K562 (cell line): ENCODE measurements around the gene GARRE1. TPM values are rescaled to one million over a fixed set of nuclear protein-coding genes. Genes with fewer than 3 reads are reported as not detected.

Experiments
- ATAC-seq: fragments of 200-7000 bp; cut with Tn5 transposase; 3 replicates; pipeline ENCODE4 v1.9.1; 2020; ENCODE audit warnings: moderate library complexity
- BruUV-seq: library from RNA; stranded (reverse); fragments of 400-500 nt; replicated peaks from 2 replicates; lab custom pipeline; 2021; lab: Mats Ljungman, UMichigan
- CTCF ChIA-PET: fragments of 300-600 bp; formaldehyde crosslinking; extraction: SDS; loops from one replicate; lab custom pipeline; 2021; ENCODE audit warnings: low intra/inter-chr PET ratio; lab: Yijun Ruan, JAX
- POLR2A ChIA-PET: fragments of 300-600, 350-650 bp; sonication (Branson Sonifier 250); formaldehyde crosslinking; extraction: SDS; loops from one replicate; lab custom pipeline; 2021; ENCODE audit warnings: antibody characterized with exemption, inconsistent platforms; lab: Yijun Ruan, JAX
- DNase-seq, 4 experiments: peaks; one replicate each; pipeline versions ENCODE4 v3.0.0 to v3.0.0-alpha.2; 2011 to 2018; ENCODE audit warnings: low spot score in 3 of 4, mixed read lengths in 3 of 4; ENCODE audit errors: extremely low read depth in 1 of 4
- FAIRE-seq: peaks from 2 replicates; lab custom pipeline; 2011; peaks lifted over from hg19 to GRCh38; lab: Jason Lieb, UNC
- H2AFZ ChIP-seq: 2 replicates; pipeline ENCODE4 v1.6.0; 2011; ENCODE audit warnings: low read depth, low read length, control low read depth, inconsistent platforms
- H3K27ac ChIP-seq: fragments of 200-600 bp; 3 replicates; pipeline ENCODE4 v1.8.0; 2011; ENCODE audit warnings: low read depth, mild to moderate bottlenecking, control low read depth, inconsistent platforms, low read length, moderate library complexity, mixed read lengths; ENCODE audit errors: extremely low read depth
- H3K27me3 ChIP-seq, 2 experiments: fragments of 300-600 bp in 1 of 2; 2 replicates in 1 of 2; 3 replicates in 1 of 2; pipeline versions ENCODE4 v1.6.0 to v1.8.0; 2011; ENCODE audit warnings: inconsistent platforms in 2 of 2, low read length in 2 of 2, mild to moderate bottlenecking in 1 of 2, mixed read lengths in 1 of 2, moderate library complexity in 1 of 2; ENCODE audit not compliant: control insufficient read depth in 2 of 2, insufficient read depth in 2 of 2
- H3K36me3 ChIP-seq: fragments of 300-600 bp; 3 replicates; pipeline ENCODE4 v1.8.0; 2011; ENCODE audit warnings: mild to moderate bottlenecking, low read length, inconsistent platforms; ENCODE audit not compliant: control insufficient read depth, insufficient read depth
- H3K4me1 ChIP-seq, 2 experiments: fragments of 200-600 bp in 1 of 2; replicated peaks in 1 of 2; 2 replicates in 1 of 2; 3 replicates in 1 of 2; pipeline versions ENCODE4 v1.5.1 to v1.8.0; 2011; ENCODE audit warnings: inconsistent platforms in 2 of 2, low read length in 2 of 2, mild to moderate bottlenecking in 1 of 2, mixed read lengths in 1 of 2, moderate library complexity in 1 of 2; ENCODE audit not compliant: control insufficient read depth in 2 of 2, insufficient read depth in 2 of 2
- H3K4me2 ChIP-seq: 2 replicates; pipeline ENCODE4 v1.6.1; 2011; ENCODE audit warnings: low read length, control low read depth, inconsistent platforms, mixed read lengths; ENCODE audit not compliant: insufficient read depth
- H3K4me3 ChIP-seq: fragments of 200-600 bp; sonication (generic), shearing (Covaris generic); 2 replicates; pipeline ENCODE4 v1.5.1; 2016; ENCODE audit warnings: control low read depth, inconsistent platforms
- H3K79me2 ChIP-seq: fragments of 200-600 bp; 3 replicates; pipeline ENCODE4 v1.8.0; 2011; ENCODE audit warnings: low read length, inconsistent platforms; ENCODE audit not compliant: control insufficient read depth, insufficient read depth
- H3K9ac ChIP-seq, 2 experiments: 2 replicates each; pipeline versions ENCODE4 v1.6.0 to v1.6.1; 2011; ENCODE audit warnings: low read depth in 2 of 2, low read length in 2 of 2, control low read depth in 1 of 2, inconsistent platforms in 1 of 2, mild to moderate bottlenecking in 1 of 2, mixed read lengths in 1 of 2; ENCODE audit not compliant: insufficient read depth in 1 of 2
- H3K9me1 ChIP-seq: one replicate; pipeline ENCODE4 v1.6.0; 2011; ENCODE audit warnings: inconsistent platforms, mild to moderate bottlenecking, low read length, moderate library complexity; ENCODE audit not compliant: control insufficient read depth, insufficient read depth
- H3K9me3 ChIP-seq: replicated peaks from 2 replicates; pipeline ENCODE4 v1.5.1; 2011; ENCODE audit warnings: low read depth, low read length, inconsistent platforms; ENCODE audit not compliant: control insufficient read depth, insufficient read depth
- H4K20me1 ChIP-seq: replicated peaks from 2 replicates; pipeline ENCODE4 v1.6.1; 2011; ENCODE audit warnings: low read length, inconsistent platforms, mixed read lengths; ENCODE audit not compliant: control insufficient read depth, insufficient read depth
- ARID1B ChIP-seq: fragments of 450-650 bp; IDR thresholded peaks from 2 replicates; pipeline ENCODE4 v1.6.1; 2016; ENCODE audit warnings: antibody characterized with exemption, mild to moderate bottlenecking, inconsistent platforms
- C11orf30 ChIP-seq: fragments of 450-650 bp; IDR thresholded peaks from 2 replicates; pipeline ENCODE4 v1.6.1; 2016; ENCODE audit warnings: low read depth, mild to moderate bottlenecking
- FOSL1 ChIP-seq: fragments of 200-800 bp; sonication (Bioruptor generic); conservative IDR thresholded peaks from 2 replicates; pipeline ENCODE4 v1.6.1; 2016; ENCODE audit warnings: missing genetic modification characterization, missing compliant biosample characterization
- MAFF ChIP-seq: IDR thresholded peaks from 2 replicates; pipeline ENCODE4 v1.6.1; 2012; ENCODE audit warnings: low read length, improper control_type of control experiment
- NFE2 ChIP-seq: IDR thresholded peaks from 2 replicates; pipeline ENCODE4 v1.6.1; 2014; ENCODE audit warnings: antibody characterized with exemption, low read depth
- NFE2L1 ChIP-seq: fragments of 450-650 bp; IDR thresholded peaks from 2 replicates; pipeline ENCODE4 v1.6.1; 2016; ENCODE audit warnings: missing genetic modification characterization, low read depth, mild to moderate bottlenecking, missing compliant biosample characterization, moderate library complexity, borderline replicate concordance
- WGBS: fragments of 100-300 bp; shearing (Covaris generic); methylation state at CpG from one replicate; pipeline ENCODE4 v1.1.6; 2016; ENCODE audit warnings: low coverage, mixed read lengths; ENCODE audit not compliant: insufficient coverage; ENCODE audit errors: missing lambda C conversion rate; 5-methylcytosine and 5-hydroxymethylcytosine counted together
- in situ Hi-C: fragments of 300-500 bp; cut with MboI; formaldehyde crosslinking; loops from 4 replicates; pipeline ENCODE4 v1.15.0; 2018; ENCODE audit warnings: inconsistent platforms, mixed read lengths
- intact Hi-C: fragments of 100-400 bp; cut with micrococcal nuclease; formaldehyde crosslinking; loops from 2 replicates; pipeline ENCODE4 v1.14.2; 2022
- polyA plus RNA-seq, 8 experiments: library from polyadenylated mRNA; depleted of rRNA in 4 of 8; stranded (reverse) in 5 of 8; unstranded in 3 of 8; fragments of >200 nt; fragmentation: Nextera tagmentation in 2 of 8; fragmentation: Illumina TruSeq in 1 of 8; extraction: Ambion mirVana in 2 of 8; extraction: Trizol in 1 of 8; gene quantifications; 2 replicates each; pipeline versions ENCODE4 v1.2.1 to v1.2.3, GENCODE V29; 2011 to 2014; ENCODE audit warnings: inconsistent platforms in 1 of 8, missing spikeins in 1 of 8
- total RNA-seq, 7 experiments: library from RNA; depleted of rRNA in 6 of 7; stranded (reverse); fragments of >200 nt in 6 of 7; fragmentation: Illumina TruSeq in 2 of 7; extraction: Trizol in 2 of 7; gene quantifications; 2 replicates each; pipeline versions ENCODE4 v1.2.1 to v1.2.3, GENCODE V29; 2011 to 2021; ENCODE audit warnings: low replicate concordance in 1 of 7
- TF ChIP-seq, protein P1 (sequence below): fragments of 450-650 bp; IDR thresholded peaks from 2 replicates; pipeline ENCODE4 v1.7.0; 2016; ENCODE audit warnings: borderline replicate concordance
- TF ChIP-seq, protein P2 (sequence below): sonication (generic); formaldehyde crosslinking; IDR thresholded peaks from 2 replicates; pipeline ENCODE4 v1.8.0; 2023; ENCODE audit warnings: mild to moderate bottlenecking, missing genetic modification reagents
- TF ChIP-seq, protein P3 (sequence below): fragments of 250-450 bp; sonication (Bioruptor Pico); IDR thresholded peaks from 2 replicates; pipeline ENCODE4 v1.4.0; 2020

Gene GARRE1
- total and polyA plus RNA-seq, 9 of the 15 experiments (the other 6 are each of a cell fraction or from before 2014, with no cell fraction given) = 1.6 to 12.8 (median 7.5) TPM

DNA sequence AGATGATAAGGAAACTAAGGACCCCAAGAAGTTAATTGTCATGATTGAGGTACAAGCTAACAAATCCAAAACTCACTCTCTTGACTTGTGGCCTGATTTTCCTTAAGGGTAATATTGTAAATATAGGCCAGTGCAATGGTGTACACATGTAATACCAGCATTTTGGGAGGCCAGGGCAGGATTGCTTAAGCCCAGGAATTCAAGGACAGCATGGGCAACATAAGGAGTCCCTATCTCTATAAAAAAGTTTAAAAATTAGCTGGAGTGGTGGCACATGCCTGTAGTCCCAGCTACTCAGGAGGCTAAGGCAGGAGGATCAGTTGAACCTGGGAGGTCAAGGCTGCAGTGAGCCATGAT, 28.7 kb upstream of the GARRE1 start:
- Histone ChIP-seq H3K36me3 (peaks cover 90% of the 10 kb centered on the region), H3K4me2 (no peak overlapping the region), H3K27ac (no peak overlapping the region), H3K9ac (no peak overlapping the region), H3K9me3 (no peaks in the 10 kb centered on the region), H4K20me1 (peaks cover 2% of the 10 kb centered on the region; the same call in 1 of the 2 replicates), H3K27me3 (no peaks in the 10 kb centered on the region), H3K79me2 (0 out of 3 replicates have a peak, but pooled peaks cover under 1% of the 10 kb centered on the region), H3K4me3 (no peak overlapping the region), H2AFZ (no peak overlapping the region), H3K9me1 (no peaks in the 10 kb centered on the region), H3K4me1 (peaks cover 0 to 7% of the 10 kb centered on the region in 2 experiments; a peak in 2 of 5 replicates)
- TF ChIP-seq, protein P1, sequence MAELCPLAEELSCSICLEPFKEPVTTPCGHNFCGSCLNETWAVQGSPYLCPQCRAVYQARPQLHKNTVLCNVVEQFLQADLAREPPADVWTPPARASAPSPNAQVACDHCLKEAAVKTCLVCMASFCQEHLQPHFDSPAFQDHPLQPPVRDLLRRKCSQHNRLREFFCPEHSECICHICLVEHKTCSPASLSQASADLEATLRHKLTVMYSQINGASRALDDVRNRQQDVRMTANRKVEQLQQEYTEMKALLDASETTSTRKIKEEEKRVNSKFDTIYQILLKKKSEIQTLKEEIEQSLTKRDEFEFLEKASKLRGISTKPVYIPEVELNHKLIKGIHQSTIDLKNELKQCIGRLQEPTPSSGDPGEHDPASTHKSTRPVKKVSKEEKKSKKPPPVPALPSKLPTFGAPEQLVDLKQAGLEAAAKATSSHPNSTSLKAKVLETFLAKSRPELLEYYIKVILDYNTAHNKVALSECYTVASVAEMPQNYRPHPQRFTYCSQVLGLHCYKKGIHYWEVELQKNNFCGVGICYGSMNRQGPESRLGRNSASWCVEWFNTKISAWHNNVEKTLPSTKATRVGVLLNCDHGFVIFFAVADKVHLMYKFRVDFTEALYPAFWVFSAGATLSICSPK = no peak
- TF ChIP-seq FOSL1 (tag) = peak; percentile 38; the same call in 1 of the 2 replicates
- ATAC-seq (no peak), DNase-seq (no peak), FAIRE-seq (peak; percentile 46)
- ChIA-PET CTCF (no interaction called here), POLR2A (interaction anchor here (0.5 to 2.6 kb wide), 8 partner anchors 8 to 539 kb away, joined by 3 to 10 read pairs (median 3); no protein-coding TSS in a partner anchor)
- intact Hi-C loops (no loop called here), in situ Hi-C loops (no loop called here)
- BruUV-seq = no TSS peak

DNA sequence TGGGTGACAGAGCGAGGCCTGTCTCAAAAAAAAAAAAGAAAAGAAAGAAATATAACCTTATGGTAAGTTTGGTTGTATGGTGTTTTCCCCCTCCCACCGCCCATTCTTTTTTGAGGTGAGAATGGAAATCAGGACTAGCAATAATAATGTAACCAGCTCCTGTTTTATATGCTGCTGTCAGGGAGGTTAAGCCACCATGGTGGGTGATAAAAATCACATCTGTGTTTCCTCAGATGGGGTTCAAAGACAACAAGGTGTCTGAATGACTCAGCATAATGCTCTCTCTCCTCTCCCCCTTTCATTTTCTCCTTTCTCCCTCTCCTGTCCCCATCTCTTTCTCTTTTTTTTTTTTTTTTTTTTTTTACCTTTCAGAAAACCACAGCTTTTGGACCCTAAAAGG, 28.3 kb upstream of the GARRE1 start:
- Histone ChIP-seq H3K27me3 (no peaks in the 10 kb centered on the region), H3K79me2 (no peaks in the 10 kb centered on the region), H3K4me2 (no peak overlapping the region), H2AFZ (no peak overlapping the region), H3K4me3 (no peak overlapping the region), H3K4me1 (peaks cover 0 to 7% of the 10 kb centered on the region in 2 experiments; a peak in 2 of 5 replicates), H3K9me3 (no peaks in the 10 kb centered on the region), H4K20me1 (no peaks in the 10 kb centered on the region), H3K36me3 (peaks cover 86% of the 10 kb centered on the region), H3K9ac (no peak overlapping the region), H3K9me1 (no peaks in the 10 kb centered on the region), H3K27ac (no peak overlapping the region)
- 90% methylated on average over 2 of the region's 2 CpGs for WGBS
- DNase-seq (no peak), FAIRE-seq (no peak), ATAC-seq (no peak)
- no TSS peak for BruUV-seq
- POLR2A ChIA-PET = interaction anchor here (0.7 to 2.6 kb wide), 4 partner anchors 9 to 36 kb away, joined by 3 to 10 read pairs (median 4); no protein-coding TSS in a partner anchor
- CTCF ChIA-PET = no interaction called here
- in situ Hi-C loops (no loop called here), intact Hi-C loops (no loop called here)
- TF ChIP-seq NFE2 (peak; percentile 87), ARID1B (peak; percentile 19; the same call in 1 of the 2 replicates), MAFF (peak; percentile 84), C11orf30 (peak; percentile 76), NFE2L1 (tag) (peak; percentile 78)
- TF ChIP-seq, protein P2, sequence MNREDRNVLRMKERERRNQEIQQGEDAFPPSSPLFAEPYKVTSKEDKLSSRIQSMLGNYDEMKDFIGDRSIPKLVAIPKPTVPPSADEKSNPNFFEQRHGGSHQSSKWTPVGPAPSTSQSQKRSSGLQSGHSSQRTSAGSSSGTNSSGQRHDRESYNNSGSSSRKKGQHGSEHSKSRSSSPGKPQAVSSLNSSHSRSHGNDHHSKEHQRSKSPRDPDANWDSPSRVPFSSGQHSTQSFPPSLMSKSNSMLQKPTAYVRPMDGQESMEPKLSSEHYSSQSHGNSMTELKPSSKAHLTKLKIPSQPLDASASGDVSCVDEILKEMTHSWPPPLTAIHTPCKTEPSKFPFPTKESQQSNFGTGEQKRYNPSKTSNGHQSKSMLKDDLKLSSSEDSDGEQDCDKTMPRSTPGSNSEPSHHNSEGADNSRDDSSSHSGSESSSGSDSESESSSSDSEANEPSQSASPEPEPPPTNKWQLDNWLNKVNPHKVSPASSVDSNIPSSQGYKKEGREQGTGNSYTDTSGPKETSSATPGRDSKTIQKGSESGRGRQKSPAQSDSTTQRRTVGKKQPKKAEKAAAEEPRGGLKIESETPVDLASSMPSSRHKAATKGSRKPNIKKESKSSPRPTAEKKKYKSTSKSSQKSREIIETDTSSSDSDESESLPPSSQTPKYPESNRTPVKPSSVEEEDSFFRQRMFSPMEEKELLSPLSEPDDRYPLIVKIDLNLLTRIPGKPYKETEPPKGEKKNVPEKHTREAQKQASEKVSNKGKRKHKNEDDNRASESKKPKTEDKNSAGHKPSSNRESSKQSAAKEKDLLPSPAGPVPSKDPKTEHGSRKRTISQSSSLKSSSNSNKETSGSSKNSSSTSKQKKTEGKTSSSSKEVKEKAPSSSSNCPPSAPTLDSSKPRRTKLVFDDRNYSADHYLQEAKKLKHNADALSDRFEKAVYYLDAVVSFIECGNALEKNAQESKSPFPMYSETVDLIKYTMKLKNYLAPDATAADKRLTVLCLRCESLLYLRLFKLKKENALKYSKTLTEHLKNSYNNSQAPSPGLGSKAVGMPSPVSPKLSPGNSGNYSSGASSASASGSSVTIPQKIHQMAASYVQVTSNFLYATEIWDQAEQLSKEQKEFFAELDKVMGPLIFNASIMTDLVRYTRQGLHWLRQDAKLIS (CRISPR knock-in tag) = no peak
- TF ChIP-seq, protein P3, sequence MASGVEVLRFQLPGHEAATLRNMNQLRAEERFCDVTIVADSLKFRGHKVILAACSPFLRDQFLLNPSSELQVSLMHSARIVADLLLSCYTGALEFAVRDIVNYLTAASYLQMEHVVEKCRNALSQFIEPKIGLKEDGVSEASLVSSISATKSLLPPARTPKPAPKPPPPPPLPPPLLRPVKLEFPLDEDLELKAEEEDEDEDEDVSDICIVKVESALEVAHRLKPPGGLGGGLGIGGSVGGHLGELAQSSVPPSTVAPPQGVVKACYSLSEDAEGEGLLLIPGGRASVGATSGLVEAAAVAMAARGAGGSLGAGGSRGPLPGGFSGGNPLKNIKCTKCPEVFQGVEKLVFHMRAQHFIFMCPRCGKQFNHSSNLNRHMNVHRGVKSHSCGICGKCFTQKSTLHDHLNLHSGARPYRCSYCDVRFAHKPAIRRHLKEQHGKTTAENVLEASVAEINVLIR (CRISPR knock-in tag) = no peak
